ENCODE data around the gene MOB1B. TPM values are rescaled to one million over a fixed set of nuclear protein-coding genes. Genes with fewer than 3 reads are reported as not detected.

MOB1B gene
- total RNA-seq, 1 donor from 2014 or later: 47.4 TPM

DNA sequence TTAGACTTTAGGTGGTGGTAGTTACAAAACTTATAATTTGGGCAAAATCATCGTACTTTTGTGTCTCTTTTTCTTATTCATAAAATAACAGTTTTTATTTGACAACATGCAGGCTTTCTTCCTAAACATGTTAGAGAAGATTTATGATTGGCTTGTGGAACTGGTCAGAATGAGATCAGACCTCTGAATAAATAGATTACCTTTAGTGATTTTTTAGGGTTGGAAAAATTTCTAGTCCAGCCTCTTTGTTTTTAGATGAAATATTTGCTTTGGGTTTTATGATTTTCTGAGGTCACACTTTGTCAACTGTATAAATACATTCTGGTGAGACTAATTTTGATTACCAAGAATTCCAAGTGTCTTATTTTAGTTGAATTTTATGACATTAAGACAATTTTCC is 29.2 kb downstream of the MOB1B start:
- DNase-seq (ENCODE audit: low spot score, unreplicated experiment): no peak
- no peak overlapping the region for H3K4me3 Mint-ChIP-seq (ENCODE audit: low read depth)
- peaks cover 7% of the 10 kb centered on the region for H3K36me3 Mint-ChIP-seq (ENCODE audit: insufficient read depth)
- peak overlapping the region; percentile 2 for H3K27ac Mint-ChIP-seq
- peaks cover 13% of the 10 kb centered on the region for H3K4me1 Mint-ChIP-seq (ENCODE audit: low read depth)
- TF ChIP-seq, protein P1, sequence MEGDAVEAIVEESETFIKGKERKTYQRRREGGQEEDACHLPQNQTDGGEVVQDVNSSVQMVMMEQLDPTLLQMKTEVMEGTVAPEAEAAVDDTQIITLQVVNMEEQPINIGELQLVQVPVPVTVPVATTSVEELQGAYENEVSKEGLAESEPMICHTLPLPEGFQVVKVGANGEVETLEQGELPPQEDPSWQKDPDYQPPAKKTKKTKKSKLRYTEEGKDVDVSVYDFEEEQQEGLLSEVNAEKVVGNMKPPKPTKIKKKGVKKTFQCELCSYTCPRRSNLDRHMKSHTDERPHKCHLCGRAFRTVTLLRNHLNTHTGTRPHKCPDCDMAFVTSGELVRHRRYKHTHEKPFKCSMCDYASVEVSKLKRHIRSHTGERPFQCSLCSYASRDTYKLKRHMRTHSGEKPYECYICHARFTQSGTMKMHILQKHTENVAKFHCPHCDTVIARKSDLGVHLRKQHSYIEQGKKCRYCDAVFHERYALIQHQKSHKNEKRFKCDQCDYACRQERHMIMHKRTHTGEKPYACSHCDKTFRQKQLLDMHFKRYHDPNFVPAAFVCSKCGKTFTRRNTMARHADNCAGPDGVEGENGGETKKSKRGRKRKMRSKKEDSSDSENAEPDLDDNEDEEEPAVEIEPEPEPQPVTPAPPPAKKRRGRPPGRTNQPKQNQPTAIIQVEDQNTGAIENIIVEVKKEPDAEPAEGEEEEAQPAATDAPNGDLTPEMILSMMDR (IDR thresholded peaks at IDR 0.05; ENCODE audit: unreplicated experiment): no peak
- peaks cover under 1% of the 10 kb centered on the region for H3K9me3 Mint-ChIP-seq (ENCODE audit: low read depth)
- no peaks in the 10 kb centered on the region for H3K27me3 Mint-ChIP-seq

- Mint-ChIP-seq H3K9me3 (ENCODE audit: low read depth) (peaks cover 4% of the 10 kb centered on the region), H3K27me3 (no peaks in the 10 kb centered on the region), H3K36me3 (ENCODE audit: insufficient read depth) (peaks cover 11% of the 10 kb centered on the region), H3K4me1 (ENCODE audit: low read depth) (peaks cover 6% of the 10 kb centered on the region), H3K4me3 (ENCODE audit: low read depth) (no peak overlapping the region), H3K27ac (peak overlapping the region; percentile 8)
- TF ChIP-seq, protein P1 (IDR thresholded peaks at IDR 0.05; ENCODE audit: unreplicated experiment): no peak
- DNase-seq (ENCODE audit: low spot score, unreplicated experiment): no peak
Measured at GRCh38 chr4:70932984-70933383, 30.8 kb downstream of the MOB1B start.

DNA sequence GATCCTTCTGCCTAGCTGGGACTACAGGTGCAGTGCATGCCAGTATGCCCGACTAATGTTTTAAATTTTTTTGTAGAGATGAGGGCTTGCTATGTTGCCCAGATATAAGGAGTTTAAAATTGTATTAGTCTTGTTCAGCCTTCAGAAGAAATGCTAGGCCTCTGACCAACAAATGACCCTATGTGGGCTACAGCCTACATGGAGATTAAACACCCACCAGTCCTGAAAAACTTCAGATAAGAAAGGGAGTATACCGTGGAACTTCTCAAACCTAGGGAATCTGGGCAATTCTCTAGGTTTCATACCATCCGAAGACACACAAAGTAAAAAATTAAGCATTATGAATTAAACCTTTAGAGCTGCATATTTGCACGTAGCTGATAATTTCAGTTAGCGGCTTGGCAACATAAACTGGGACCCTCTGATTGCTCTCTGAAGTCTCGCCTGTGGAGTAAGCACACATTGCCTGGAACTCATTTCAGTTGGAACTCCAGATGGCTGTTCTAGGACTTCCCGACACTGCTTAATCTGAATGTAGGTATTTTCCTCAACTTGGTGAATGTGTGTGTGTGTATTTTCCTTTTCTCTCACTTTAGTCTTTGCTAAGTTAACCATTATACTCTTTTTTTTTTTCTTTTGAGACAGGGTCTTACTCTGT is 33.0 kb downstream of the MOB1B start:
- peaks cover 14% of the 10 kb centered on the region for H3K36me3 Mint-ChIP-seq (ENCODE audit: insufficient read depth)
- DNase-seq (ENCODE audit: low spot score, unreplicated experiment): no peak
- H3K4me3 Mint-ChIP-seq (ENCODE audit: low read depth): no peak overlapping the region
- no peaks in the 10 kb centered on the region for H3K27me3 Mint-ChIP-seq
- peaks cover 3% of the 10 kb centered on the region for H3K4me1 Mint-ChIP-seq (ENCODE audit: low read depth)
- no peak overlapping the region for H3K27ac Mint-ChIP-seq
- TF ChIP-seq, protein P1 (IDR thresholded peaks at IDR 0.05; ENCODE audit: unreplicated experiment): no peak
- peaks cover 10% of the 10 kb centered on the region for H3K9me3 Mint-ChIP-seq (ENCODE audit: low read depth)

GRCh38 chr4:70936200-70936787 is 34.1 kb downstream of the MOB1B start:
- no peaks in the 10 kb centered on the region for H3K27me3 Mint-ChIP-seq

DNA sequence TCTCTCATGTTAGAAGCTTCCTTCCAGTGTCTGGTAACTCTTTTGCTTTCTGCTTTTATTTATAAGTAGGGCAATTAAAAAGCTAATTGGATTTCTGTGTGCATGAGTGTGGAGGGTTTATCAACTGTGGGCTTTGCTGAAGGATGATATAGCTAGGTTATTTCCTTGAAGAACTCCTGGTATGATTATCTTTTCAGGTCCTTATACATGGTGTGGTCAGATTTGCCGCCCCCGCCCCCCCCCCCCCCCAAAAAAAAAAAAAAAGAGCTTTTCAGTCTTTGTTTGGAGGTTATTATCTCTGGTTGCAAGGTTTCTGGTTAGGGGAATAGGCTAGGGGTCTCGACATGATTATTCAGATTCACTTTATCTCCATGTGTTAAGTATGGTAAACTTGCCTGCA is 35.9 kb downstream of the MOB1B start:
- DNase-seq (ENCODE audit: low spot score, unreplicated experiment): no peak
- H3K27ac Mint-ChIP-seq: no peak overlapping the region
- TF ChIP-seq, protein P1 (IDR thresholded peaks at IDR 0.05; ENCODE audit: unreplicated experiment): no peak
- H3K4me3 Mint-ChIP-seq (ENCODE audit: low read depth): no peak overlapping the region
- no peaks in the 10 kb centered on the region for H3K27me3 Mint-ChIP-seq
- H3K9me3 Mint-ChIP-seq (ENCODE audit: low read depth): peaks cover 13% of the 10 kb centered on the region
- H3K36me3 Mint-ChIP-seq (ENCODE audit: insufficient read depth): peaks cover 17% of the 10 kb centered on the region
- no peaks in the 10 kb centered on the region for H3K4me1 Mint-ChIP-seq (ENCODE audit: low read depth)

More at GRCh38 chr4:70936200-70936787, 34.1 kb downstream of the MOB1B start:
- no peak for DNase-seq (ENCODE audit: low spot score, unreplicated experiment)
- peaks cover 18% of the 10 kb centered on the region for H3K36me3 Mint-ChIP-seq (ENCODE audit: insufficient read depth)
- no peaks in the 10 kb centered on the region for H3K4me1 Mint-ChIP-seq (ENCODE audit: low read depth)
- H3K27ac Mint-ChIP-seq: no peak overlapping the region
- TF ChIP-seq, protein P1 (IDR thresholded peaks at IDR 0.05; ENCODE audit: unreplicated experiment): no peak
- H3K4me3 Mint-ChIP-seq (ENCODE audit: low read depth): no peak overlapping the region
- H3K9me3 Mint-ChIP-seq (ENCODE audit: low read depth): peaks cover 13% of the 10 kb centered on the region
